ENCODE results near the gene USP3.

- no peak for TF ChIP-seq CTCF (conservative IDR thresholded peaks at IDR 0.05; ENCODE audit: low read depth, low read length)
- TF ChIP-seq POLR2A (IDR thresholded peaks at IDR 0.05; ENCODE audit: low read depth, low read length) = no peak
- no peak for TF ChIP-seq SMC3 (IDR thresholded peaks at IDR 0.05; ENCODE audit: low read depth, low read length)
- no peak for TF ChIP-seq NFE2L2 (IDR thresholded peaks at IDR 0.05; ENCODE audit: low read depth, low read length)
- peak; percentile 78 for TF ChIP-seq CEBPB (IDR thresholded peaks at IDR 0.05; ENCODE audit: low read depth, low read length)
- no peak for TF ChIP-seq RCOR1 (IDR thresholded peaks at IDR 0.05; ENCODE audit: insufficient replicate concordance, low read length)
- TF ChIP-seq USF2 (IDR thresholded peaks at IDR 0.05; ENCODE audit: low read depth, low read length) = no peak
- TF ChIP-seq MAFK (IDR thresholded peaks at IDR 0.05; ENCODE audit: low read depth, low read length) = peak; percentile 90
- TF ChIP-seq BHLHE40 (IDR thresholded peaks at IDR 0.05; ENCODE audit: low read depth, low read length) = no peak
- no peak for TF ChIP-seq RAD21 (IDR thresholded peaks at IDR 0.05; ENCODE audit: low read length)
These were observed 27.9 kb downstream of the USP3 start for GRCh38 chr15:63532307-63532744.
